Caco-2 (cell line): ENCODE measurements around the gene SEPTIN7. TPM values are rescaled to one million over a fixed set of nuclear protein-coding genes. Genes with fewer than 3 reads are reported as not detected.

ENCODE experiments used
- BruUV-seq: library from RNA; stranded (reverse); fragments of 400-500 nt; replicated peaks from 2 replicates; lab custom pipeline; 2021; lab: Mats Ljungman, UMichigan
- CTCF ChIA-PET: fragments of 300-600 bp; sonication (Branson Sonifier 250); formaldehyde crosslinking; loops from one replicate; lab custom pipeline; 2022; ENCODE audit warnings: antibody characterized with exemption; lab: Charles Lee
- POLR2A ChIA-PET: fragments of 300-600 bp; sonication (Branson Sonifier 250); formaldehyde crosslinking; loops from one replicate; lab custom pipeline; 2022; ENCODE audit warnings: antibody characterized with exemption; lab: Charles Lee
- DNase-seq, 2 experiments: peaks; one replicate each; pipeline versions ENCODE4 v3.0.0 to v3.0.0-alpha.2; 2020 to 2022
- H3K27me3 ChIP-seq: replicated peaks from 2 replicates; pipeline ENCODE4 v1.6.0; 2011; ENCODE audit warnings: low read length; ENCODE audit not compliant: control insufficient read depth, insufficient read depth
- H3K36me3 ChIP-seq: 2 replicates; pipeline ENCODE4 v1.5.1; 2011; ENCODE audit warnings: low read length; ENCODE audit not compliant: control insufficient read depth, insufficient read depth
- H3K4me1 ChIP-seq: fragments of 250-450 bp; sonication (Bioruptor Pico); 2 replicates; pipeline ENCODE4 v1.5.1; 2020; ENCODE audit warnings: mild to moderate bottlenecking
- H3K4me3 ChIP-seq: 2 replicates; pipeline ENCODE4 v1.5.1; 2011; ENCODE audit warnings: low read depth, mild to moderate bottlenecking, control low read depth, low read length
- H3K9me3 ChIP-seq: fragments of 250-450 bp; sonication (Bioruptor Pico); 2 replicates; pipeline ENCODE4 v1.5.1; 2020; ENCODE audit warnings: mild to moderate bottlenecking, moderate library complexity
- H3K27ac Mint-ChIP-seq: one replicate; pipeline ENCODE4 v1.8.0; 2022; ENCODE audit warnings: mixed read lengths; ENCODE audit not compliant: unreplicated experiment
- H3K27me3 Mint-ChIP-seq: one replicate; pipeline ENCODE4 v1.8.0; 2022; ENCODE audit warnings: mixed read lengths; ENCODE audit not compliant: insufficient read depth, unreplicated experiment
- H3K36me3 Mint-ChIP-seq: one replicate; pipeline ENCODE4 v1.8.0; 2022; ENCODE audit warnings: mild to moderate bottlenecking, mixed read lengths; ENCODE audit not compliant: insufficient read depth, unreplicated experiment
- H3K4me1 Mint-ChIP-seq: one replicate; pipeline ENCODE4 v1.8.0; 2022; ENCODE audit warnings: low read depth, mixed read lengths; ENCODE audit not compliant: unreplicated experiment
- H3K4me3 Mint-ChIP-seq: one replicate; pipeline ENCODE4 v1.8.0; 2022; ENCODE audit warnings: mild to moderate bottlenecking, moderate library complexity, mixed read lengths; ENCODE audit not compliant: unreplicated experiment
- H3K9me3 Mint-ChIP-seq: one replicate; pipeline ENCODE4 v1.8.0; 2022; ENCODE audit warnings: mixed read lengths; ENCODE audit not compliant: unreplicated experiment
- CTCF ChIP-seq, 2 experiments: fragments of 200-600 bp in 1 of 2; IDR thresholded peaks; 1 replicate in 1 of 2; 2 replicates in 1 of 2; pipeline versions ENCODE4 v1.5.1 to v1.8.0; 2011 to 2022; ENCODE audit warnings: antibody characterized with exemption in 1 of 2, control low read depth in 1 of 2, inconsistent platforms in 1 of 2, low read depth in 1 of 2, low read length in 1 of 2, mild to moderate bottlenecking in 1 of 2, moderate library complexity in 1 of 2; ENCODE audit not compliant: insufficient read depth in 1 of 2, severe bottlenecking in 1 of 2, unreplicated experiment in 1 of 2
- intact Hi-C: fragments of 100-400 bp; cut with micrococcal nuclease; formaldehyde crosslinking; loops from one replicate; pipeline ENCODE4 v1.10.0; 2022; ENCODE audit not compliant: unreplicated experiment
- total RNA-seq: library from RNA; stranded (reverse); gene quantifications from 2 replicates; pipeline ENCODE4 v1.2.3, GENCODE V29; 2022

Gene SEPTIN7
- total RNA-seq, 1 experiment from 2014 or later: 224 TPM

GRCh38 chr7:35825974-35826373 is 25.1 kb downstream of the SEPTIN7 start:
- Histone ChIP-seq H3K4me1 (peaks cover 6% of the 10 kb centered on the region), H3K36me3 (no peaks in the 10 kb centered on the region), H3K9me3 (peaks cover 8% of the 10 kb centered on the region), H3K27me3 (no peaks in the 10 kb centered on the region), H3K4me3 (no peak overlapping the region)
- DNase-seq: no peak
- no peak for TF ChIP-seq CTCF (IDR thresholded peaks at IDR 0.05; ENCODE audit: insufficient read depth in 1 of 2, low read depth in 1 of 2, low read length in 1 of 2, severe bottlenecking in 1 of 2, unreplicated experiment in 1 of 2)
- intact Hi-C loops: no loop called here
- ChIA-PET CTCF (no interaction called here), POLR2A (no interaction called here)
- peaks cover 12% of the 10 kb centered on the region for H3K4me1 Mint-ChIP-seq
- BruUV-seq: no TSS peak
- H3K27ac Mint-ChIP-seq: no peak overlapping the region
- no peaks in the 10 kb centered on the region for H3K27me3 Mint-ChIP-seq
- no peaks in the 10 kb centered on the region for H3K9me3 Mint-ChIP-seq
- H3K36me3 Mint-ChIP-seq: peaks cover 24% of the 10 kb centered on the region
- H3K4me3 Mint-ChIP-seq: no peak overlapping the region

GRCh38 chr7:35826751-35827150 is 25.9 kb downstream of the SEPTIN7 start:
- no peak for DNase-seq
- BruUV-seq: no TSS peak
- ChIA-PET CTCF (no interaction called here), POLR2A (no interaction called here)
- H3K27me3 ChIP-seq: no peaks in the 10 kb centered on the region
- no peak overlapping the region for H3K27ac Mint-ChIP-seq
- no peaks in the 10 kb centered on the region; the same call in 1 of the 2 replicates for H3K9me3 ChIP-seq
- H3K4me1 Mint-ChIP-seq: peaks cover 12% of the 10 kb centered on the region
- no peak overlapping the region for H3K4me3 ChIP-seq
- no peaks in the 10 kb centered on the region for H3K9me3 Mint-ChIP-seq
- TF ChIP-seq CTCF (IDR thresholded peaks at IDR 0.05; ENCODE audit: insufficient read depth in 1 of 2, low read depth in 1 of 2, low read length in 1 of 2, severe bottlenecking in 1 of 2, unreplicated experiment in 1 of 2): no peak
- H3K27me3 Mint-ChIP-seq: no peaks in the 10 kb centered on the region
- intact Hi-C loops: no loop called here
- H3K4me1 ChIP-seq: peaks cover 11% of the 10 kb centered on the region
- peaks cover 24% of the 10 kb centered on the region for H3K36me3 Mint-ChIP-seq
- H3K4me3 Mint-ChIP-seq: no peak overlapping the region
- H3K36me3 ChIP-seq: no peaks in the 10 kb centered on the region

- no peak for DNase-seq
- Mint-ChIP-seq H3K27ac (no peak overlapping the region), H3K9me3 (no peaks in the 10 kb centered on the region), H3K36me3 (peaks cover 12% of the 10 kb centered on the region), H3K27me3 (no peaks in the 10 kb centered on the region), H3K4me3 (no peak overlapping the region), H3K4me1 (peaks cover 12% of the 10 kb centered on the region)
- Histone ChIP-seq H3K4me3 (no peak overlapping the region), H3K36me3 (no peaks in the 10 kb centered on the region), H3K4me1 (peaks cover 11% of the 10 kb centered on the region), H3K27me3 (no peaks in the 10 kb centered on the region), H3K9me3 (no peaks in the 10 kb centered on the region)
- intact Hi-C loops: no loop called here
- BruUV-seq: no TSS peak
- no peak for TF ChIP-seq CTCF (IDR thresholded peaks at IDR 0.05; ENCODE audit: insufficient read depth in 1 of 2, low read depth in 1 of 2, low read length in 1 of 2, severe bottlenecking in 1 of 2, unreplicated experiment in 1 of 2)
- CTCF ChIA-PET: no interaction called here
- POLR2A ChIA-PET: no interaction called here
Observed at GRCh38 chr7:35828817-35829216, 28.0 kb downstream of the SEPTIN7 start.
